Activated naive CD8-positive, alpha-beta T cell treated with anti-CD3 and anti-CD28 coated beads, Interleukin-2, amount 50 U/mL, for 24 hours (primary cell): ENCODE data around the gene SSU72.

Experiments used
- ATAC-seq: fragments of 150-1000 bp; cut with Tn5 transposase; one replicate; pipeline ENCODE4 v1.10.0; 2021
- DNase-seq: peaks from one replicate; pipeline ENCODE4 v3.0.0; 2021
- H3K27ac Mint-ChIP-seq: one replicate; pipeline ENCODE4 v1.8.0; 2021; ENCODE audit warnings: mild to moderate bottlenecking, mixed read lengths
- H3K27me3 Mint-ChIP-seq: one replicate; pipeline ENCODE4 v1.8.0; 2021; ENCODE audit warnings: mixed read lengths
- H3K36me3 Mint-ChIP-seq: one replicate; pipeline ENCODE4 v1.8.0; 2021; ENCODE audit warnings: low read depth, mixed read lengths
- H3K4me1 Mint-ChIP-seq: one replicate; pipeline ENCODE4 v1.8.0; 2021; ENCODE audit warnings: mixed read lengths
- H3K4me3 Mint-ChIP-seq: one replicate; pipeline ENCODE4 v1.8.0; 2021; ENCODE audit warnings: mild to moderate bottlenecking, moderate library complexity, mixed read lengths
- H3K9me3 Mint-ChIP-seq: one replicate; pipeline ENCODE4 v1.8.0; 2021; ENCODE audit warnings: mixed read lengths

SSU72 gene

DNA sequence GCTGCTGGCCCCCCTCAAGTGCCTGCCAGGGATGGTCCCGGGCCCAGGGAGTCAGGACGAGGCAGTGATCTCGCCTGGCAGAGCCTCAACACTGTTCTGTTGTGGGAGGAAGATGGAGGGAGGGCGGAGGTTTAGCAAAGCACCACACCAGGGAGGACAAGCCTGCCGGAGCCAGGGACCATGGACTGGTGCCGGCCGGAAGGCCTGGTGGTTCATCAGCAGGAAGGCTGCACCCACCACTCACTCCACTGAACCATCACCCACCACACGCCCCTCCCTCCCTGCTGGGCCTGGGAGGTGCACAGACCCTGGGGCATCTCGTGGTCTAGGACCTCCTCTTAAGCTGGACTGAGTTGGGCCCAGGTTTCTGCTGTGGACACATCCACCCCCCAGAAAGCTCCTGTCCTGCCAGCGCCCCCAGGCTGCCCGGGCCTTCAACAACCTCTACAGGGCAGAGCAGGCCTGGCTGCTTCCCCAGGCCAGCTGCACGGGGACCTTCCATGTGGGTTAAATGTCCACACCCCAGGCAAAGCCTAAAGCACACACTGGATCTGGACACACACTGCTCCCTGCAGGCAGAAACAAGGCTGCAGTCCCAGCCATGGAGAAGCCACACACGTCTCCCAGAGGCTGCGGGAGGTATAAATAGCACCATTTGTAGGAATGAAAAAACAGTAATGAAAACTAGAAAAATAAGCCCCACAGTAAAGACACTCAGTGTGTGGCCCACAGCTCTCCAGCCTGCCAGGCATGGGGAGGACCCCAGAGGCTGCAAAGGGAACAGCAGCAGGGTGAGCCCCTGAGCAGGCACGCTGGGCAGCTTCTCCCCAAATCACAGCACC lies 23.9 kb downstream of the SSU72 start:
- no peak for DNase-seq
- peak; percentile 20 for ATAC-seq
- no peak overlapping the region for H3K27ac Mint-ChIP-seq
- peaks cover 2% of the 10 kb centered on the region for H3K4me1 Mint-ChIP-seq
- H3K27me3 Mint-ChIP-seq: no peaks in the 10 kb centered on the region
- H3K4me3 Mint-ChIP-seq: no peak overlapping the region
- no peaks in the 10 kb centered on the region for H3K9me3 Mint-ChIP-seq
- peaks cover 2% of the 10 kb centered on the region for H3K36me3 Mint-ChIP-seq

- H3K4me3 Mint-ChIP-seq: no peak overlapping the region
- DNase-seq (no peak), ATAC-seq (no peak)
- no peaks in the 10 kb centered on the region for H3K4me1 Mint-ChIP-seq
- no peak overlapping the region for H3K27ac Mint-ChIP-seq
- no peaks in the 10 kb centered on the region for H3K27me3 Mint-ChIP-seq
- H3K9me3 Mint-ChIP-seq: no peaks in the 10 kb centered on the region
- H3K36me3 Mint-ChIP-seq: no peaks in the 10 kb centered on the region
Measured at GRCh38 chr1:1550087-1550486, 24.6 kb downstream of the SSU72 start.

DNA sequence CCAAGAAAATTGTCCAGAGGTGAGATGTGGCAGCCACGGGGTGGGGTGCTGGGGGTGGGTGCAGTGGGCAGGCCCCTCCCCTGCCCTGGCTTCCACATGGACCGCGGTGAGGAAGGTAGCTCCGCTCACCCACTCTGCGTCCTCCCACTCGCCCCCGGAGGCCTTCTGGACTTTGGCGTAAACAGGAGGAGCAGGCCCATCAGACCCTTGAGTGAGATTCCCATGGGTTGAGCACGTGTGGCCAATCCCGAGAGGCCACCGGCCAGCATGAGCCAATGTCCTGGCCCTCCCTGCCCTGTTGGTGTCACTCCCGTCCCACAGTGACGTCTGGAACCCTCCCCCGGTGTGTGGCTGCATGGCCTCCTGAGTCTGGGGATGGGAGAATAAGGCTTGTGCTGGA lies 26.1 kb downstream of the SSU72 start:
- no peaks in the 10 kb centered on the region for H3K4me1 Mint-ChIP-seq
- DNase-seq (no peak), ATAC-seq (no peak)
- H3K36me3 Mint-ChIP-seq: no peaks in the 10 kb centered on the region
- no peaks in the 10 kb centered on the region for H3K27me3 Mint-ChIP-seq
- no peak overlapping the region for H3K27ac Mint-ChIP-seq
- no peaks in the 10 kb centered on the region for H3K9me3 Mint-ChIP-seq
- no peak overlapping the region for H3K4me3 Mint-ChIP-seq

- Mint-ChIP-seq H3K4me3 (no peak overlapping the region), H3K27ac (no peak overlapping the region), H3K36me3 (no peaks in the 10 kb centered on the region), H3K4me1 (no peaks in the 10 kb centered on the region), H3K9me3 (no peaks in the 10 kb centered on the region), H3K27me3 (no peaks in the 10 kb centered on the region)
- ATAC-seq: no peak
- no peak for DNase-seq
Measured at GRCh38 chr1:1547476-1547875, 27.2 kb downstream of the SSU72 start.

GRCh38 chr1:1547011-1547410 lies 27.7 kb downstream of the SSU72 start:
- Mint-ChIP-seq H3K9me3 (no peaks in the 10 kb centered on the region), H3K27me3 (no peaks in the 10 kb centered on the region), H3K4me1 (no peaks in the 10 kb centered on the region), H3K36me3 (peaks cover under 1% of the 10 kb centered on the region), H3K27ac (no peak overlapping the region), H3K4me3 (no peak overlapping the region)
- DNase-seq (no peak), ATAC-seq (no peak)

DNA sequence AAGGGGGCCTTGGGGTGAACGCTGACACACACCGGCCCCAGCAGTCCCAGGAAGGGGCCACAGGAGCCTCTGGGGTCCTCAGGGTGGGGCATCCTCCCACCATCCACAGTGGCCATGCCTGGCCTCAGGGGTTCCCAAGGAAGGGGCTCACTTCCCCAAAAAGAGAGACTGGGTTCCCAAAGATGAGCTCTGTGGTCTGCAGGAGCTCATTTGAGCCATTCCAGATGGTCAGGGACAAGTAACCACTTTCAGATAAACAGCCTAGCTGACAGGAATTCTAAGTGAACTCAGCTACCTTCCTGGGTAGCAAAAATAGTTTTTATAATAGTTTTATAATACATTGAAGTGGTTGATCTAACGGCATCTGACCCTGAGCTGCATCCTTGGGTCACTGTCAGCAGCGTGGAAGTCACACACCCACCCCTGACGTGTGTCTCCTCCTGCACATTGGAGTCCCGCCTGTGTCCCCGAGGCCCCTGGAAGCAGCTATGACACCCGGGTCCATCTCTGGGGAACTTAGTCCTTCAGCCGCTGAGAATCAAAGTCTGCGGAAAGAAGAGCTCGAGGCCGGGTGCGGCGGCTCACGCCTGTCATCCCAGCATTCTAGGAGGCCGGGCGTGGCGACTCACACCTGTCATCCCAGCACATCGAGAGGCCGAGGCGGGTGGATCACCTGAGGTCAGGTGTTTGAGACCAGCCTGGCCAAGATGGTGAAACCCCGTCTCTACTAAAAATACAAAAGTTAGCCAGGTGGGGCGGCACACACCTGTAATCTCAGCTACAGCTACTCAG lies 28.5 kb downstream of the SSU72 start:
- DNase-seq (no peak), ATAC-seq (no peak)
- Mint-ChIP-seq H3K4me3 (no peak overlapping the region), H3K27me3 (no peaks in the 10 kb centered on the region), H3K27ac (no peak overlapping the region), H3K4me1 (peaks cover 1% of the 10 kb centered on the region), H3K9me3 (no peaks in the 10 kb centered on the region), H3K36me3 (peaks cover 8% of the 10 kb centered on the region)

GRCh38 chr1:1544544-1544943 lies 30.1 kb downstream of the SSU72 start:
- Mint-ChIP-seq H3K4me1 (peaks cover 1% of the 10 kb centered on the region), H3K27me3 (no peaks in the 10 kb centered on the region), H3K27ac (no peak overlapping the region), H3K9me3 (no peaks in the 10 kb centered on the region), H3K4me3 (no peak overlapping the region), H3K36me3 (peaks cover 8% of the 10 kb centered on the region)
- DNase-seq (no peak), ATAC-seq (no peak)

DNA sequence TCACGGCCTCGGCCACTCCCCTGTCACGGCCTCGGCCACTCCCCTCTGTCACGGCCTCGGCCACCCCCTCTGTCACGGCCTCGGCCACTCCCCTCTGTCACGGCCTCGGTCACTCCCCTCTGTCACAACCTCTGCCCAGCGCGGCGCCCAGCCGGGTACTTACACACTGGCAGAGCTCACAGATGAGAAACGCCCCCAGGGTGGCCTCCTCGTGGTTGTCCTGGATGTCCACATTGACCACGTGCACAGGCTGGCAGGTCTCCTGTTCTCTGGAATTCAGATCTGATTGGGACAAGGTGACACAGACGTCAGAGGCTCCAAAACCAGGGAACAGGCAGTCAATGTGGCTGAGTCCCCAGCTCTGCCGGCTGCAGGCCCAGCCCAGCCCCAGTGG lies 31.0 kb downstream of the SSU72 start:
- DNase-seq: no peak
- Mint-ChIP-seq H3K27ac (no peak overlapping the region), H3K9me3 (no peaks in the 10 kb centered on the region), H3K4me3 (no peak overlapping the region), H3K27me3 (no peaks in the 10 kb centered on the region), H3K36me3 (peaks cover 8% of the 10 kb centered on the region), H3K4me1 (peaks cover 1% of the 10 kb centered on the region)
- no peak for ATAC-seq

GRCh38 chr1:1542766-1543705 lies 31.6 kb downstream of the SSU72 start:
- Mint-ChIP-seq H3K27ac (no peak overlapping the region), H3K36me3 (peaks cover 8% of the 10 kb centered on the region), H3K4me1 (peaks cover 1% of the 10 kb centered on the region), H3K4me3 (no peak overlapping the region), H3K27me3 (no peaks in the 10 kb centered on the region), H3K9me3 (no peaks in the 10 kb centered on the region)
- ATAC-seq: no peak
- peak; percentile 26 for DNase-seq

- Mint-ChIP-seq H3K9me3 (no peaks in the 10 kb centered on the region), H3K4me3 (no peak overlapping the region), H3K36me3 (peaks cover 8% of the 10 kb centered on the region), H3K27me3 (no peaks in the 10 kb centered on the region), H3K27ac (peak overlapping the region; percentile 17), H3K4me1 (peaks cover 1% of the 10 kb centered on the region)
- DNase-seq (no peak), ATAC-seq (no peak)
Measured at GRCh38 chr1:1541956-1542765, 32.5 kb downstream of the SSU72 start.

DNA sequence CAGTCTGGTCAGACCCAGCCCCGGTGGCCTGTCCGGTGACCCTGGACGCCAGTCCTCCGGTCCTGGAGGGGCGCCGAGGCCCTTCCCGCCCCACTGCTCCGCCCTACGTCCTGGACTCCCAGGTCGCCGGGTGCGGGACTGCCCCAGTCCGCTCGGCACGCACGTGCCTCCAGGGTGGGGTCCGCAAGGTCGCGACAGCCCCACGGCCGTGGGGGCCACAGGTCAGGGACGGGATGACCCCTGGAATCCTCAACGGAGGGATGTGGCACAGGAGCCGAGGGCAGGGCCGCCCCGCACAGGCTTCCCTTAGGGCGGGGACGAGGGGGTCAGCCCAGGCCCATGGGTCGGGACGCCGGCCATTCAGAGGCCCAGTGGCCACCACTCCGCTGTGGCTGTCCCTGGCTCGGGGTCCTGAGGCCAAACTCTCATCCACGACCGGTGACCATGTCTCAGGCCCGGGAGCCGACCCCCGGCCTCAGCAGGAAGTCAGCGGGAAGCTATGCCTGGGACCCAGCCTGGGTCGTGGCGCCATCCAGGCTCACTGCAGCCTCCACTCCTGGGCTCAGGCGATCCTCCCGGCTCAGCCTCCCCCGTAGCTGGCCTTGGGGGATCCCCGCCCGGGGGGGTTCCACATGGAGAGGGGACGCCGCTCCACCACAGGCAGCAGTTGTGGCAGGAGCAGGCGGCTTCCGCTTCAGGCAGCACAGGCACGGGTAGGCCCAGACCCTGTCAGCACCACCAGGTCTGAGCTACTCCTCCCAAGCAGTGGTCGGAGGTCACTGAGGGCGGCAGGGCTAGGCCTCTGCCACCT lies 33.6 kb downstream of the SSU72 start:
- peaks cover 1% of the 10 kb centered on the region for H3K4me1 Mint-ChIP-seq
- DNase-seq: no peak
- no peaks in the 10 kb centered on the region for H3K27me3 Mint-ChIP-seq
- no peaks in the 10 kb centered on the region for H3K9me3 Mint-ChIP-seq
- ATAC-seq: no peak
- H3K36me3 Mint-ChIP-seq: peaks cover 8% of the 10 kb centered on the region
- no peak overlapping the region for H3K27ac Mint-ChIP-seq
- no peak overlapping the region for H3K4me3 Mint-ChIP-seq

DNA sequence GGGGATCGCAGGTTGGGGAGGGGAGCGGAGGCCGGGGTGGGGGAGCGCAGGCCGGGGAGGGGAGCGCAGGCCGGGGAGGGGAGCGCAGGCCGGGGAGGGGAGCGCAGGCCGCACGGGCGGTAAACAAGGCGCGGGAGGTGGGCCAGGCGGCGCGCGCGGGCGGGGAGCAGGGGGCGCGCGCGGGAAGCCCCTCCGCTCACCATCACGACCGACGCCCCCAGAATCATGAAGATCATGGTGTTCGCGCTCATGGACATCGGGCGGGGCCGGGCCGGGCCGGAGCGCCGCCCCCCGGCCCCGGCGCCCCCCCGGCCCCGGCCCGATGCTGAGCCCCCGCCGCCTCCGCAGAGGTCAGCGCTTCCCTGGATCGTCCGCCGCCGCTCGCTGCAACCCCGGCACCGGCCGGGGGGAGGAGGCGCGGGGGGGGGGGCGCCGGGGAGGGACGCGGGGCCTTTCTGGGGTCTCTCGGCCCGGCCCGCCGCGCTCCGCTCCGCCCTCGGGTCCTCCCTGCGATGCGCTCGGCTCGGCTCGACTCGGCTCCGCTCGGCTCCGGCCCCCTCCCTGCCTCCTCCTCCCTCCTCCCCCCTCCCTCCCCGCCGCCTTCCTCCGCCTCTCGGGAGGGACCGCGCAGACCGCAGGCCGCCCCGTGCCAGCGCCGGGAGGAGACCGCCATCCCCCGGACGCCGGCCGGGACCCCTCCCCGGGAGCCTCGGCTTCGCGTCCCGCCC lies 34.4 kb downstream of the SSU72 start, which contains the start of gene TMEM240:
TMEM240 (minus strand) TSS at position 535 of the 728 bp plus-strand sequence; CDS start at position 257, 278 bp downstream.
- Mint-ChIP-seq H3K4me1 (peaks cover 1% of the 10 kb centered on the region), H3K27ac (no peak within 1 kb of the TSS)

More for the DNA sequence above, 34.4 kb downstream of the SSU72 start, which contains the start of gene TMEM240:
- Mint-ChIP-seq H3K9me3 (no peaks in the 10 kb centered on the region), H3K4me3 (no peak within 1 kb of the TSS), H3K36me3 (peaks cover 8% of the 10 kb centered on the region), H3K27me3 (no peaks in the 10 kb centered on the region)
- DNase-seq: peak; percentile 61
- ATAC-seq: no peak
